ENCODE measurements around the gene IQCH.

Gene IQCH

GRCh38 chr15:67254238-67255175 is at the start of gene IQCH, which contains the start of gene AAGAB:
Gene IQCH (plus strand): TSS chr15:67254786. CDS start chr15:67254897, 111 bp downstream.
Gene AAGAB (minus strand): TSS chr15:67254661. CDS start chr15:67254631, 30 bp downstream.
- Histone ChIP-seq H3K27me3 (ENCODE audit: insufficient read depth, insufficient read length) (peaks cover 5% of the 10 kb centered on the region), H3K4me1 (ENCODE audit: insufficient read depth, insufficient read length) (no peaks in the 10 kb centered on the region), H3K36me3 (ENCODE audit: insufficient read depth, insufficient read length, low read length) (peaks cover 2% of the 10 kb centered on the region), H3K4me3 (ENCODE audit: insufficient read length, low read depth) (peak within 1 kb of the TSS; percentile 87), H3K9ac (ENCODE audit: insufficient read length, low read depth) (peak within 1 kb of the TSS; percentile 97), H3K9me3 (ENCODE audit: insufficient read depth, low read length) (no peaks in the 10 kb centered on the region)
- peak; percentile 96 for DNase-seq (ENCODE audit: low read depth, low spot score)
- TF ChIP-seq ZNF274 (IDR thresholded peaks at IDR 0.05; ENCODE audit: low read depth, low read length) (no peak), SUZ12 (IDR thresholded peaks at IDR 0.05; ENCODE audit: extremely low read depth, insufficient read depth, insufficient read length) (no peak), YY1 (IDR thresholded peaks at IDR 0.05; ENCODE audit: insufficient read depth, insufficient read length) (peak; percentile 75)

- TF ChIP-seq SUZ12 (IDR thresholded peaks at IDR 0.05; ENCODE audit: extremely low read depth, insufficient read depth, insufficient read length) (no peak), YY1 (IDR thresholded peaks at IDR 0.05; ENCODE audit: insufficient read depth, insufficient read length) (no peak), ZNF274 (IDR thresholded peaks at IDR 0.05; ENCODE audit: low read depth, low read length) (no peak)
- Histone ChIP-seq H3K4me3 (ENCODE audit: insufficient read length, low read depth) (no peak overlapping the region), H3K9me3 (ENCODE audit: insufficient read depth, low read length) (no peaks in the 10 kb centered on the region), H3K27me3 (ENCODE audit: insufficient read depth, insufficient read length) (no peaks in the 10 kb centered on the region), H3K9ac (ENCODE audit: insufficient read length, low read depth) (no peak overlapping the region), H3K4me1 (ENCODE audit: insufficient read depth, insufficient read length) (no peaks in the 10 kb centered on the region), H3K36me3 (ENCODE audit: insufficient read depth, insufficient read length, low read length) (peaks cover 43% of the 10 kb centered on the region)
- DNase-seq (ENCODE audit: low read depth, low spot score), result no peak
Measured at GRCh38 chr15:67207555-67208207, 46.9 kb upstream of the IQCH start.

- Histone ChIP-seq H3K9ac (ENCODE audit: insufficient read length, low read depth) (no peak overlapping the region), H3K9me3 (ENCODE audit: insufficient read depth, low read length) (no peaks in the 10 kb centered on the region), H3K4me1 (ENCODE audit: insufficient read depth, insufficient read length) (no peaks in the 10 kb centered on the region), H3K27me3 (ENCODE audit: insufficient read depth, insufficient read length) (no peaks in the 10 kb centered on the region), H3K36me3 (ENCODE audit: insufficient read depth, insufficient read length, low read length) (peaks cover 41% of the 10 kb centered on the region), H3K4me3 (ENCODE audit: insufficient read length, low read depth) (no peak overlapping the region)
- no peak for DNase-seq (ENCODE audit: low read depth, low spot score)
- no peak for TF ChIP-seq YY1 (IDR thresholded peaks at IDR 0.05; ENCODE audit: insufficient read depth, insufficient read length)
Measured at GRCh38 chr15:67208396-67208795, 46.2 kb upstream of the IQCH start.

GRCh38 chr15:67210555-67211168 is 43.9 kb upstream of the IQCH start:
- DNase-seq (ENCODE audit: low read depth, low spot score), result no peak
- H3K36me3 ChIP-seq (ENCODE audit: insufficient read depth, insufficient read length, low read length), result peaks cover 30% of the 10 kb centered on the region
- no peak overlapping the region for H3K4me3 ChIP-seq (ENCODE audit: insufficient read length, low read depth)
- H3K4me1 ChIP-seq (ENCODE audit: insufficient read depth, insufficient read length), result no peaks in the 10 kb centered on the region
- H3K9me3 ChIP-seq (ENCODE audit: insufficient read depth, low read length), result no peaks in the 10 kb centered on the region
- H3K9ac ChIP-seq (ENCODE audit: insufficient read length, low read depth), result no peak overlapping the region
- no peak for TF ChIP-seq ZNF274 (IDR thresholded peaks at IDR 0.05; ENCODE audit: low read depth, low read length)
- no peak for TF ChIP-seq YY1 (IDR thresholded peaks at IDR 0.05; ENCODE audit: insufficient read depth, insufficient read length)
- TF ChIP-seq SUZ12 (IDR thresholded peaks at IDR 0.05; ENCODE audit: extremely low read depth, insufficient read depth, insufficient read length), result no peak
- no peaks in the 10 kb centered on the region for H3K27me3 ChIP-seq (ENCODE audit: insufficient read depth, insufficient read length)

- Histone ChIP-seq H3K36me3 (ENCODE audit: insufficient read depth, insufficient read length, low read length) (peaks cover 17% of the 10 kb centered on the region), H3K9ac (ENCODE audit: insufficient read length, low read depth) (no peak overlapping the region), H3K27me3 (ENCODE audit: insufficient read depth, insufficient read length) (no peaks in the 10 kb centered on the region), H3K9me3 (ENCODE audit: insufficient read depth, low read length) (no peaks in the 10 kb centered on the region), H3K4me3 (ENCODE audit: insufficient read length, low read depth) (no peak overlapping the region), H3K4me1 (ENCODE audit: insufficient read depth, insufficient read length) (no peaks in the 10 kb centered on the region)
- no peak for DNase-seq (ENCODE audit: low read depth, low spot score)
- TF ChIP-seq YY1 (IDR thresholded peaks at IDR 0.05; ENCODE audit: insufficient read depth, insufficient read length) (no peak), ZNF274 (IDR thresholded peaks at IDR 0.05; ENCODE audit: low read depth, low read length) (no peak), SUZ12 (IDR thresholded peaks at IDR 0.05; ENCODE audit: extremely low read depth, insufficient read depth, insufficient read length) (no peak)
Measured at GRCh38 chr15:67212684-67213367, 41.8 kb upstream of the IQCH start.

- Histone ChIP-seq H3K27me3 (ENCODE audit: insufficient read depth, insufficient read length) (no peaks in the 10 kb centered on the region), H3K4me1 (ENCODE audit: insufficient read depth, insufficient read length) (no peaks in the 10 kb centered on the region), H3K9ac (ENCODE audit: insufficient read length, low read depth) (no peak overlapping the region), H3K4me3 (ENCODE audit: insufficient read length, low read depth) (no peak overlapping the region), H3K36me3 (ENCODE audit: insufficient read depth, insufficient read length, low read length) (peaks cover 9% of the 10 kb centered on the region), H3K9me3 (ENCODE audit: insufficient read depth, low read length) (no peaks in the 10 kb centered on the region)
- TF ChIP-seq SUZ12 (IDR thresholded peaks at IDR 0.05; ENCODE audit: extremely low read depth, insufficient read depth, insufficient read length), result no peak
- TF ChIP-seq YY1 (IDR thresholded peaks at IDR 0.05; ENCODE audit: insufficient read depth, insufficient read length), result no peak
- TF ChIP-seq ZNF274 (IDR thresholded peaks at IDR 0.05; ENCODE audit: low read depth, low read length), result no peak
- DNase-seq (ENCODE audit: low read depth, low spot score), result no peak
Measured at GRCh38 chr15:67215102-67215501, 39.5 kb upstream of the IQCH start.

Measured in NT2/D1 (cell line).